LNCaP clone FGC (cell line): Measurements from ENCODE around the gene TRAF3IP1.

Experiments
- DNase-seq: peaks from one replicate; pipeline ENCODE4 v3.0.0-alpha.2; 2011; ENCODE audit warnings: low read depth
- H3K4me3 ChIP-seq: 2 replicates; pipeline ENCODE4 v1.5.1; 2011; ENCODE audit warnings: mild to moderate bottlenecking, low read depth, low read length, control low read depth
- TF ChIP-seq, protein P1 (sequence below): IDR thresholded peaks from 2 replicates; pipeline ENCODE4 v1.5.1; 2012; ENCODE audit warnings: mild to moderate bottlenecking; ENCODE audit not compliant: control insufficient read depth, insufficient read depth; ENCODE audit errors: extremely low read depth

Gene TRAF3IP1

DNA sequence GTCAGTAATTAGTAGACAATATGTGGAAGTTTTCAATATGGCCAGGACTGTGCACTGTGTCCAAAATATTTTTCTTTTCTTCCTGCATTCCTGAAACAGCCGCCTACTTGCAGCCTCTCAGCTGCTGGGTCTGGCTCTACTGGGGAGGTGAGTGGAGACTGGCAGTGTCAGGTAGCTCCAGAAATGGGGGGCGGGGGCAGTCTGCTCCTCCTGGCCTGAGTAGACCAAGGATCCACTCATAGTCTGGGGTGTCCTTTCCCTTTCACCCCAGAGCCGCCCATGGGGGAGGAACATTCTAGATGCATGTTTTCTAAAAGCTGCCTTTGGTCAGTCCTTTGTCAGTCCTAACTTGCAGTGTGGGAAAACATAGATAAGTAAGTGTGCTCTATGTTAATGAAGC, 23.7 kb downstream of the TRAF3IP1 start:
- no peak overlapping the region for H3K4me3 ChIP-seq
- TF ChIP-seq, protein P1, sequence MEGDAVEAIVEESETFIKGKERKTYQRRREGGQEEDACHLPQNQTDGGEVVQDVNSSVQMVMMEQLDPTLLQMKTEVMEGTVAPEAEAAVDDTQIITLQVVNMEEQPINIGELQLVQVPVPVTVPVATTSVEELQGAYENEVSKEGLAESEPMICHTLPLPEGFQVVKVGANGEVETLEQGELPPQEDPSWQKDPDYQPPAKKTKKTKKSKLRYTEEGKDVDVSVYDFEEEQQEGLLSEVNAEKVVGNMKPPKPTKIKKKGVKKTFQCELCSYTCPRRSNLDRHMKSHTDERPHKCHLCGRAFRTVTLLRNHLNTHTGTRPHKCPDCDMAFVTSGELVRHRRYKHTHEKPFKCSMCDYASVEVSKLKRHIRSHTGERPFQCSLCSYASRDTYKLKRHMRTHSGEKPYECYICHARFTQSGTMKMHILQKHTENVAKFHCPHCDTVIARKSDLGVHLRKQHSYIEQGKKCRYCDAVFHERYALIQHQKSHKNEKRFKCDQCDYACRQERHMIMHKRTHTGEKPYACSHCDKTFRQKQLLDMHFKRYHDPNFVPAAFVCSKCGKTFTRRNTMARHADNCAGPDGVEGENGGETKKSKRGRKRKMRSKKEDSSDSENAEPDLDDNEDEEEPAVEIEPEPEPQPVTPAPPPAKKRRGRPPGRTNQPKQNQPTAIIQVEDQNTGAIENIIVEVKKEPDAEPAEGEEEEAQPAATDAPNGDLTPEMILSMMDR, result no peak
- DNase-seq, result no peak

GRCh38 chr2:238344517-238344916, 24.2 kb downstream of the TRAF3IP1 start:
- no peak for DNase-seq
- TF ChIP-seq, protein P1, result no peak

DNA sequence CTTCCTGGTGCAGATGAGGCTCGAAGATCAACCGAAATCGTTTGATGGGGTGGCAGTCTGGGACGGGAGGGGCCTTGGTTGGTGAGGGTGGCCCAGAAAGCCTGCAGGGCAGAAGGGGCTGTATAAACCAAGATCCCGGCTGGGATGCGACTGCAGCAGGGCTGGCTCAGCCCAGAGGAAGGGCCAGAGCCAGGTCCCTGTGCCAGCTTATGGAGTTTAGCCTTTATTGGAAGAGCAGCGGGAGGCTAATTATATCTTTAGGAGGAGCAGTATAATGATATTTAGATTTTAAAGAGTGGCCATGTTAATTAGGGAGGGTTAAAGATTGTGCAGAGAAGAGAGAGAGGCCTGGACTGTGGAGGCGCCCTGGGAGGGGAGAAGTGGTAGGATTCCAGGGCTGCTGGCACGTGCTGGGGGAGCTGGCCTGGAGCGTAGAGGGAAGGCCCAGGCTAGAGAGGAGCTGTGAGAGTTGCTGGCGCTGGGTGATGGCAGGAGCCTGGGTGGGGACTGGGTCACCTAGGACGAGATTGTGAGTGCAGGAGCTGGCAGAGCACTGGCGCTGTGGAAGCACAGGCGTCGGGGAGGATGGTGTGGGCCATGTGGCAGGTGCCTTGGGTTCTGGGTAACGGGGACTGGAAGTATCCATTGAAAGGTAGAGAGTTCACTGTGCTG, 25.1 kb downstream of the TRAF3IP1 start:
- H3K4me3 ChIP-seq, result no peak overlapping the region
- TF ChIP-seq, protein P1, result no peak
- no peak for DNase-seq

More at GRCh38 chr2:238344517-238344916, 24.2 kb downstream of the TRAF3IP1 start:
- H3K4me3 ChIP-seq, result no peak overlapping the region

DNA sequence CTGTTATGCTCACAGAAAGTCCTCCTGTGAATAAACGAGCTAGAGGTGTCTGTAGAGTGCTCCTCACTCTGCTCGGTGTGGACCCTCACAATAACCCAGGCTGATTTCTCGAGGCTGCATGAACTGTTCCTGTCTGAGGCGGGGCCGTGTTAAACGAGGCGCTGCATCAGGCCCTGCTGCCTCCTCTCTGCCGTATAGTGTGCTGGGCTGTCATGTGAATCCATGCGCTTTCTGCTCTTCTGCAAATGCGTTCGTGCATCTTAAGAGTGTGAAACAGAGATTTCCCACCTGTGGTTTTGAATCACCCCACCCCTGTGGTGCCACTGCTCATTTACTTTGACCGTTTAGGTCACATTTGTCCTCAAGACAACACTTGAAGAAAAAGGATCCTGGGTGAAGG, 26.2 kb downstream of the TRAF3IP1 start:
- no peak for DNase-seq
- H3K4me3 ChIP-seq, result no peak overlapping the region
- TF ChIP-seq, protein P1, result no peak

- no peak for DNase-seq
- TF ChIP-seq, protein P1, result no peak
- no peak overlapping the region for H3K4me3 ChIP-seq
These were observed 30.0 kb downstream of the TRAF3IP1 start for GRCh38 chr2:238350150-238350897.

GRCh38 chr2:238351315-238351714, 31.0 kb downstream of the TRAF3IP1 start:
- no peak for DNase-seq
- TF ChIP-seq, protein P1, result no peak

DNA sequence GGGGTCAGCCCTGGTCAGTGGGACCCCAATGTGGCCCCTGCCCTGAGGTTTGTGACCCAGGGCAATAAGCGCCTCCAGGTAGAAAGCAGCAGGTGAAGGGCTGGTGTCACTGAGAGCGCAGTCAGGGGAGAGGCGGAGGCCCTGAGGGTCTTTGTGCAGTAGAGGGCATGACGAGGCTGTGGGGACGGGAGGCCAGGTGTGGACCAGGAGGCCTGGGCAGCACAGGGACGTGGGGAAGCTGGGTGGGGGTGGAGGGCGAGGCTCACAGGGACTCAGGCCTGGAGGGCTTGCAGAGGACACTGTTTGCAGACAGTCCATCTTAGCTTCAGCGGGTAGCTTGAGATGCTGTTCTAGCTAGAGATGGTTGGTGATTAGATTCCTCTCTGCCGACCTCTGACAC, 32.0 kb downstream of the TRAF3IP1 start:
- no peak for DNase-seq
- no peak overlapping the region for H3K4me3 ChIP-seq

More at GRCh38 chr2:238351315-238351714, 31.0 kb downstream of the TRAF3IP1 start:
- no peak overlapping the region for H3K4me3 ChIP-seq

More for the DNA sequence above, 32.0 kb downstream of the TRAF3IP1 start:
- TF ChIP-seq, protein P1, result no peak
